K562 (cell line): ENCODE data around the gene EXTL1. TPM values are rescaled to one million over a fixed set of nuclear protein-coding genes. Genes with fewer than 3 reads are reported as not detected.

Experiments
- CREB1 ChIP-seq, 2 experiments: sonication (generic) in 1 of 2; formaldehyde crosslinking in 1 of 2; IDR thresholded peaks; 2 replicates each; pipeline versions ENCODE4 v1.6.1 to v1.8.0; 2012 to 2022; ENCODE audit warnings: inconsistent platforms in 1 of 2, mild to moderate bottlenecking in 1 of 2, missing genetic modification reagents in 1 of 2, moderate library complexity in 1 of 2
- ETV6 ChIP-seq, 3 experiments: fragments of 150-350 bp in 1 of 3; sonication (generic) in 1 of 3; formaldehyde crosslinking in 1 of 3; IDR thresholded peaks; 2 replicates each; pipeline versions ENCODE4 v1.6.1 to v1.8.0; 2014 to 2022; ENCODE audit warnings: borderline replicate concordance in 2 of 3, low read depth in 2 of 3, antibody characterized with exemption in 1 of 3, low read length in 1 of 3, mild to moderate bottlenecking in 1 of 3, missing genetic modification reagents in 1 of 3
- MBD2 ChIP-seq: sonication (generic); IDR thresholded peaks from 2 replicates; pipeline ENCODE4 v1.6.1; 2016; ENCODE audit warnings: low read depth, borderline replicate concordance
- TAF9B ChIP-seq: fragments of 450-650 bp; IDR thresholded peaks from 2 replicates; pipeline ENCODE4 v1.6.1; 2018; ENCODE audit warnings: mild to moderate bottlenecking; ENCODE audit not compliant: partially characterized antibody
- TRIM25 ChIP-seq: fragments of 450-650 bp; IDR thresholded peaks from 2 replicates; pipeline ENCODE4 v1.7.0; 2016; ENCODE audit warnings: borderline replicate concordance
- YY1 ChIP-seq, 3 experiments: IDR thresholded peaks; 2 replicates each; pipeline ENCODE4 v1.6.1; 2011; ENCODE audit warnings: low read length in 2 of 3, mild to moderate bottlenecking in 2 of 3, moderate library complexity in 2 of 3, borderline replicate concordance in 1 of 3, control low read depth in 1 of 3, low read depth in 1 of 3; ENCODE audit not compliant: insufficient read depth in 3 of 3, insufficient replicate concordance in 2 of 3, control insufficient read depth in 1 of 3, insufficient read length in 1 of 3; ENCODE audit errors: extremely low read depth in 1 of 3
- ZBED1 ChIP-seq: IDR thresholded peaks from 2 replicates; pipeline ENCODE4 v1.6.1; 2014
- polyA plus RNA-seq, 8 experiments: library from polyadenylated mRNA; depleted of rRNA in 4 of 8; stranded (reverse) in 5 of 8; unstranded in 3 of 8; fragments of >200 nt; fragmentation: Nextera tagmentation in 2 of 8; fragmentation: Illumina TruSeq in 1 of 8; extraction: Ambion mirVana in 2 of 8; extraction: Trizol in 1 of 8; gene quantifications; 2 replicates each; pipeline versions ENCODE4 v1.2.1 to v1.2.3, GENCODE V29; 2011 to 2014; ENCODE audit warnings: inconsistent platforms in 1 of 8, missing spikeins in 1 of 8
- total RNA-seq, 7 experiments: library from RNA; depleted of rRNA in 6 of 7; stranded (reverse); fragments of >200 nt in 6 of 7; fragmentation: Illumina TruSeq in 2 of 7; extraction: Trizol in 2 of 7; gene quantifications; 2 replicates each; pipeline versions ENCODE4 v1.2.1 to v1.2.3, GENCODE V29; 2011 to 2021; ENCODE audit warnings: low replicate concordance in 1 of 7
- TF ChIP-seq, protein P1 (sequence below): fragments of 200-600 bp; sonication (generic); IDR thresholded peaks from one replicate; pipeline ENCODE4 v1.6.1; 2012; ENCODE audit warnings: mild to moderate bottlenecking, low read depth, low read length, inconsistent platforms
- TF ChIP-seq, protein P2 (sequence below): fragments of 450-650 bp; formaldehyde crosslinking; IDR thresholded peaks from 2 replicates; pipeline ENCODE4 v1.4.0; 2020; ENCODE audit warnings: mild to moderate bottlenecking, moderate library complexity

The EXTL1 gene
- total and polyA plus RNA-seq, 9 of the 15 experiments (the other 6 are each of a cell fraction or from before 2014, with no cell fraction given): 0.04 to 0.23 (median 0.08) TPM; not detected in 3

GRCh38 chr1:25997828-25998761, 23.5 kb upstream of the EXTL1 start, which contains the start of gene PAFAH2 (continued):
- TF ChIP-seq ETV6 (IDR thresholded peaks at IDR 0.05; ENCODE audit: borderline replicate concordance in 1 of 2, low read depth in 2 of 2, low read length in 1 of 2): peak in 1 of 2 experiments; percentile 69; a peak in 2 of 4 replicates
- no peak for TF ChIP-seq ETV6 (CRISPR knock-in tag; IDR thresholded peaks at IDR 0.05; ENCODE audit: borderline replicate concordance)
- TF ChIP-seq, protein P1, sequence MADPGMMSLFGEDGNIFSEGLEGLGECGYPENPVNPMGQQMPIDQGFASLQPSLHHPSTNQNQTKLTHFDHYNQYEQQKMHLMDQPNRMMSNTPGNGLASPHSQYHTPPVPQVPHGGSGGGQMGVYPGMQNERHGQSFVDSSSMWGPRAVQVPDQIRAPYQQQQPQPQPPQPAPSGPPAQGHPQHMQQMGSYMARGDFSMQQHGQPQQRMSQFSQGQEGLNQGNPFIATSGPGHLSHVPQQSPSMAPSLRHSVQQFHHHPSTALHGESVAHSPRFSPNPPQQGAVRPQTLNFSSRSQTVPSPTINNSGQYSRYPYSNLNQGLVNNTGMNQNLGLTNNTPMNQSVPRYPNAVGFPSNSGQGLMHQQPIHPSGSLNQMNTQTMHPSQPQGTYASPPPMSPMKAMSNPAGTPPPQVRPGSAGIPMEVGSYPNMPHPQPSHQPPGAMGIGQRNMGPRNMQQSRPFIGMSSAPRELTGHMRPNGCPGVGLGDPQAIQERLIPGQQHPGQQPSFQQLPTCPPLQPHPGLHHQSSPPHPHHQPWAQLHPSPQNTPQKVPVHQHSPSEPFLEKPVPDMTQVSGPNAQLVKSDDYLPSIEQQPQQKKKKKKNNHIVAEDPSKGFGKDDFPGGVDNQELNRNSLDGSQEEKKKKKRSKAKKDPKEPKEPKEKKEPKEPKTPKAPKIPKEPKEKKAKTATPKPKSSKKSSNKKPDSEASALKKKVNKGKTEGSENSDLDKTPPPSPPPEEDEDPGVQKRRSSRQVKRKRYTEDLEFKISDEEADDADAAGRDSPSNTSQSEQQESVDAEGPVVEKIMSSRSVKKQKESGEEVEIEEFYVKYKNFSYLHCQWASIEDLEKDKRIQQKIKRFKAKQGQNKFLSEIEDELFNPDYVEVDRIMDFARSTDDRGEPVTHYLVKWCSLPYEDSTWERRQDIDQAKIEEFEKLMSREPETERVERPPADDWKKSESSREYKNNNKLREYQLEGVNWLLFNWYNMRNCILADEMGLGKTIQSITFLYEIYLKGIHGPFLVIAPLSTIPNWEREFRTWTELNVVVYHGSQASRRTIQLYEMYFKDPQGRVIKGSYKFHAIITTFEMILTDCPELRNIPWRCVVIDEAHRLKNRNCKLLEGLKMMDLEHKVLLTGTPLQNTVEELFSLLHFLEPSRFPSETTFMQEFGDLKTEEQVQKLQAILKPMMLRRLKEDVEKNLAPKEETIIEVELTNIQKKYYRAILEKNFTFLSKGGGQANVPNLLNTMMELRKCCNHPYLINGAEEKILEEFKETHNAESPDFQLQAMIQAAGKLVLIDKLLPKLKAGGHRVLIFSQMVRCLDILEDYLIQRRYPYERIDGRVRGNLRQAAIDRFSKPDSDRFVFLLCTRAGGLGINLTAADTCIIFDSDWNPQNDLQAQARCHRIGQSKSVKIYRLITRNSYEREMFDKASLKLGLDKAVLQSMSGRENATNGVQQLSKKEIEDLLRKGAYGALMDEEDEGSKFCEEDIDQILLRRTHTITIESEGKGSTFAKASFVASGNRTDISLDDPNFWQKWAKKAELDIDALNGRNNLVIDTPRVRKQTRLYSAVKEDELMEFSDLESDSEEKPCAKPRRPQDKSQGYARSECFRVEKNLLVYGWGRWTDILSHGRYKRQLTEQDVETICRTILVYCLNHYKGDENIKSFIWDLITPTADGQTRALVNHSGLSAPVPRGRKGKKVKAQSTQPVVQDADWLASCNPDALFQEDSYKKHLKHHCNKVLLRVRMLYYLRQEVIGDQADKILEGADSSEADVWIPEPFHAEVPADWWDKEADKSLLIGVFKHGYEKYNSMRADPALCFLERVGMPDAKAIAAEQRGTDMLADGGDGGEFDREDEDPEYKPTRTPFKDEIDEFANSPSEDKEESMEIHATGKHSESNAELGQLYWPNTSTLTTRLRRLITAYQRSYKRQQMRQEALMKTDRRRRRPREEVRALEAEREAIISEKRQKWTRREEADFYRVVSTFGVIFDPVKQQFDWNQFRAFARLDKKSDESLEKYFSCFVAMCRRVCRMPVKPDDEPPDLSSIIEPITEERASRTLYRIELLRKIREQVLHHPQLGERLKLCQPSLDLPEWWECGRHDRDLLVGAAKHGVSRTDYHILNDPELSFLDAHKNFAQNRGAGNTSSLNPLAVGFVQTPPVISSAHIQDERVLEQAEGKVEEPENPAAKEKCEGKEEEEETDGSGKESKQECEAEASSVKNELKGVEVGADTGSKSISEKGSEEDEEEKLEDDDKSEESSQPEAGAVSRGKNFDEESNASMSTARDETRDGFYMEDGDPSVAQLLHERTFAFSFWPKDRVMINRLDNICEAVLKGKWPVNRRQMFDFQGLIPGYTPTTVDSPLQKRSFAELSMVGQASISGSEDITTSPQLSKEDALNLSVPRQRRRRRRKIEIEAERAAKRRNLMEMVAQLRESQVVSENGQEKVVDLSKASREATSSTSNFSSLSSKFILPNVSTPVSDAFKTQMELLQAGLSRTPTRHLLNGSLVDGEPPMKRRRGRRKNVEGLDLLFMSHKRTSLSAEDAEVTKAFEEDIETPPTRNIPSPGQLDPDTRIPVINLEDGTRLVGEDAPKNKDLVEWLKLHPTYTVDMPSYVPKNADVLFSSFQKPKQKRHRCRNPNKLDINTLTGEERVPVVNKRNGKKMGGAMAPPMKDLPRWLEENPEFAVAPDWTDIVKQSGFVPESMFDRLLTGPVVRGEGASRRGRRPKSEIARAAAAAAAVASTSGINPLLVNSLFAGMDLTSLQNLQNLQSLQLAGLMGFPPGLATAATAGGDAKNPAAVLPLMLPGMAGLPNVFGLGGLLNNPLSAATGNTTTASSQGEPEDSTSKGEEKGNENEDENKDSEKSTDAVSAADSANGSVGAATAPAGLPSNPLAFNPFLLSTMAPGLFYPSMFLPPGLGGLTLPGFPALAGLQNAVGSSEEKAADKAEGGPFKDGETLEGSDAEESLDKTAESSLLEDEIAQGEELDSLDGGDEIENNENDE: peak; percentile 43
- TF ChIP-seq TAF9B: no peak
- TF ChIP-seq, protein P2, sequence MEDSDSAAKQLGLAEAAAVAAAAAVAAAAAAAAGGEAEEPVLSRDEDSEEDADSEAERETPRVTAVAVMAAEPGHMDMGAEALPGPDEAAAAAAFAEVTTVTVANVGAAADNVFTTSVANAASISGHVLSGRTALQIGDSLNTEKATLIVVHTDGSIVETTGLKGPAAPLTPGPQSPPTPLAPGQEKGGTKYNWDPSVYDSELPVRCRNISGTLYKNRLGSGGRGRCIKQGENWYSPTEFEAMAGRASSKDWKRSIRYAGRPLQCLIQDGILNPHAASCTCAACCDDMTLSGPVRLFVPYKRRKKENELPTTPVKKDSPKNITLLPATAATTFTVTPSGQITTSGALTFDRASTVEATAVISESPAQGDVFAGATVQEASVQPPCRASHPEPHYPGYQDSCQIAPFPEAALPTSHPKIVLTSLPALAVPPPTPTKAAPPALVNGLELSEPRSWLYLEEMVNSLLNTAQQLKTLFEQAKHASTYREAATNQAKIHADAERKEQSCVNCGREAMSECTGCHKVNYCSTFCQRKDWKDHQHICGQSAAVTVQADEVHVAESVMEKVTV (CRISPR knock-in tag): peak; percentile 100
- peak; percentile 87 for TF ChIP-seq CREB1 (IDR thresholded peaks at IDR 0.05)
- TF ChIP-seq CREB1 (CRISPR knock-in tag; IDR thresholded peaks at IDR 0.05): peak; percentile 92
- peak; percentile 47 to 89 (median 88) for TF ChIP-seq YY1 (IDR thresholded peaks at IDR 0.05; ENCODE audit: borderline replicate concordance in 1 of 3, control insufficient read depth in 1 of 3, extremely low read depth in 1 of 3, insufficient read depth in 3 of 3, insufficient read length in 1 of 3, insufficient replicate concordance in 2 of 3, low read depth in 1 of 3, low read length in 2 of 3)
- TF ChIP-seq TRIM25: peak; percentile 83; the same call in 1 of the 2 replicates
- TF ChIP-seq ZBED1: no peak
- TF ChIP-seq MBD2: peak; percentile 95
